Liver (tissue), 3 donors: ENCODE results near the gene KCP.

Source experiments
- EGR1 ChIP-seq, 2 donors: IDR thresholded peaks; 2 replicates each; pipeline ENCODE4 v1.6.1; 2016 to 2018; ENCODE audit warnings: antibody characterized with exemption in 2 of 2, low read depth in 2 of 2
- FOXA1 ChIP-seq: IDR thresholded peaks from 2 replicates; pipeline ENCODE4 v1.6.1; 2016; ENCODE audit warnings: antibody characterized with exemption
- GABPA ChIP-seq, 2 donors: IDR thresholded peaks in 1 of 2; conservative IDR thresholded peaks in 1 of 2; 2 replicates each; pipeline ENCODE4 v1.6.1; 2016; ENCODE audit warnings: antibody characterized with exemption in 2 of 2, mild to moderate bottlenecking in 1 of 2, moderate library complexity in 1 of 2
- HNF4A ChIP-seq, 2 donors: conservative IDR thresholded peaks; 2 replicates each; pipeline ENCODE4 v1.6.1; 2016; ENCODE audit warnings: antibody characterized with exemption in 2 of 2, mild to moderate bottlenecking in 2 of 2
- RAD21 ChIP-seq, 2 donors: IDR thresholded peaks; 2 replicates each; pipeline ENCODE4 v1.6.1; 2016; ENCODE audit warnings: antibody characterized with exemption in 2 of 2, mild to moderate bottlenecking in 2 of 2
- SP1 ChIP-seq: IDR thresholded peaks from 2 replicates; pipeline ENCODE4 v1.6.1; 2018; ENCODE audit warnings: antibody characterized with exemption, mild to moderate bottlenecking
- TAF1 ChIP-seq: conservative IDR thresholded peaks from 2 replicates; pipeline ENCODE4 v1.6.1; 2016; ENCODE audit warnings: antibody characterized with exemption, mild to moderate bottlenecking
- YY1 ChIP-seq: IDR thresholded peaks from 2 replicates; pipeline ENCODE4 v1.6.1; 2016; ENCODE audit warnings: antibody characterized with exemption, mild to moderate bottlenecking
- TF ChIP-seq, protein P1 (sequence below): fragments of 150-350 bp; IDR thresholded peaks from 2 replicates; pipeline ENCODE4 v1.5.1; 2017; ENCODE audit warnings: improper control_type of control experiment, low read depth, low read length; ENCODE audit not compliant: missing input control
- TF ChIP-seq, protein P2 (sequence below): IDR thresholded peaks from 2 replicates; pipeline ENCODE4 v1.6.1; 2016; ENCODE audit warnings: antibody characterized with exemption
- TF ChIP-seq, protein P3 (sequence below): IDR thresholded peaks from 2 replicates; pipeline ENCODE4 v1.6.1; 2016; ENCODE audit warnings: antibody characterized with exemption, mild to moderate bottlenecking
- TF ChIP-seq, protein P4 (sequence below): IDR thresholded peaks from 2 replicates; pipeline ENCODE4 v1.6.1; 2016; ENCODE audit warnings: antibody characterized with exemption
- donor health status: healthy.
- donor health status: healthy.

DNA sequence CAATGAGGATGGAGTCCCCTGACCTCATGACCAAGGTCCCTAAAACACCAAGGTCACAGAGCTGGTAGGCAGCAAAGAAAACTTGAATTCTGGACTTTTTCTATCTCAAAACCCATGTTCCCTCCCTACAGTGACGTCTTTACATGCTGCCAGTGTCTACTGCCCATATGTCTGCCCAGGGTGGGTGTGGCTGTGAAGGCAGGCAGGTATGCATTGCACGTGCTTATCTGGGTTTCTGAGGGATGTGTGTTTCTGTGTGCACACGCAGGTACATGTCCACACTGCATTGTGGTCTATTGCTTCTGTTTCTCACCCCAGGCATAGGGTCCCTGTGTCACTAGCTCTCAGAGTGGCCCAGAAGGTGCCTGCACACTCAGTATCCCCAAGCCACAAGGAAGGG, 34.4 kb downstream of the KCP start:
- TF ChIP-seq, protein P1, sequence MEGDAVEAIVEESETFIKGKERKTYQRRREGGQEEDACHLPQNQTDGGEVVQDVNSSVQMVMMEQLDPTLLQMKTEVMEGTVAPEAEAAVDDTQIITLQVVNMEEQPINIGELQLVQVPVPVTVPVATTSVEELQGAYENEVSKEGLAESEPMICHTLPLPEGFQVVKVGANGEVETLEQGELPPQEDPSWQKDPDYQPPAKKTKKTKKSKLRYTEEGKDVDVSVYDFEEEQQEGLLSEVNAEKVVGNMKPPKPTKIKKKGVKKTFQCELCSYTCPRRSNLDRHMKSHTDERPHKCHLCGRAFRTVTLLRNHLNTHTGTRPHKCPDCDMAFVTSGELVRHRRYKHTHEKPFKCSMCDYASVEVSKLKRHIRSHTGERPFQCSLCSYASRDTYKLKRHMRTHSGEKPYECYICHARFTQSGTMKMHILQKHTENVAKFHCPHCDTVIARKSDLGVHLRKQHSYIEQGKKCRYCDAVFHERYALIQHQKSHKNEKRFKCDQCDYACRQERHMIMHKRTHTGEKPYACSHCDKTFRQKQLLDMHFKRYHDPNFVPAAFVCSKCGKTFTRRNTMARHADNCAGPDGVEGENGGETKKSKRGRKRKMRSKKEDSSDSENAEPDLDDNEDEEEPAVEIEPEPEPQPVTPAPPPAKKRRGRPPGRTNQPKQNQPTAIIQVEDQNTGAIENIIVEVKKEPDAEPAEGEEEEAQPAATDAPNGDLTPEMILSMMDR: no peak
- no peak for TF ChIP-seq EGR1 (IDR thresholded peaks at IDR 0.05; ENCODE audit: low read depth in 2 of 2)
- TF ChIP-seq, protein P2, sequence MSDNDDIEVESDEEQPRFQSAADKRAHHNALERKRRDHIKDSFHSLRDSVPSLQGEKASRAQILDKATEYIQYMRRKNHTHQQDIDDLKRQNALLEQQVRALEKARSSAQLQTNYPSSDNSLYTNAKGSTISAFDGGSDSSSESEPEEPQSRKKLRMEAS: no peak
- no peak for TF ChIP-seq YY1
- TF ChIP-seq RAD21 (IDR thresholded peaks at IDR 0.05): no peak
- TF ChIP-seq, protein P3, sequence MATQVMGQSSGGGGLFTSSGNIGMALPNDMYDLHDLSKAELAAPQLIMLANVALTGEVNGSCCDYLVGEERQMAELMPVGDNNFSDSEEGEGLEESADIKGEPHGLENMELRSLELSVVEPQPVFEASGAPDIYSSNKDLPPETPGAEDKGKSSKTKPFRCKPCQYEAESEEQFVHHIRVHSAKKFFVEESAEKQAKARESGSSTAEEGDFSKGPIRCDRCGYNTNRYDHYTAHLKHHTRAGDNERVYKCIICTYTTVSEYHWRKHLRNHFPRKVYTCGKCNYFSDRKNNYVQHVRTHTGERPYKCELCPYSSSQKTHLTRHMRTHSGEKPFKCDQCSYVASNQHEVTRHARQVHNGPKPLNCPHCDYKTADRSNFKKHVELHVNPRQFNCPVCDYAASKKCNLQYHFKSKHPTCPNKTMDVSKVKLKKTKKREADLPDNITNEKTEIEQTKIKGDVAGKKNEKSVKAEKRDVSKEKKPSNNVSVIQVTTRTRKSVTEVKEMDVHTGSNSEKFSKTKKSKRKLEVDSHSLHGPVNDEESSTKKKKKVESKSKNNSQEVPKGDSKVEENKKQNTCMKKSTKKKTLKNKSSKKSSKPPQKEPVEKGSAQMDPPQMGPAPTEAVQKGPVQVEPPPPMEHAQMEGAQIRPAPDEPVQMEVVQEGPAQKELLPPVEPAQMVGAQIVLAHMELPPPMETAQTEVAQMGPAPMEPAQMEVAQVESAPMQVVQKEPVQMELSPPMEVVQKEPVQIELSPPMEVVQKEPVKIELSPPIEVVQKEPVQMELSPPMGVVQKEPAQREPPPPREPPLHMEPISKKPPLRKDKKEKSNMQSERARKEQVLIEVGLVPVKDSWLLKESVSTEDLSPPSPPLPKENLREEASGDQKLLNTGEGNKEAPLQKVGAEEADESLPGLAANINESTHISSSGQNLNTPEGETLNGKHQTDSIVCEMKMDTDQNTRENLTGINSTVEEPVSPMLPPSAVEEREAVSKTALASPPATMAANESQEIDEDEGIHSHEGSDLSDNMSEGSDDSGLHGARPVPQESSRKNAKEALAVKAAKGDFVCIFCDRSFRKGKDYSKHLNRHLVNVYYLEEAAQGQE: no peak
- TF ChIP-seq SP1: no peak
- no peak for TF ChIP-seq TAF1
- TF ChIP-seq, protein P4, sequence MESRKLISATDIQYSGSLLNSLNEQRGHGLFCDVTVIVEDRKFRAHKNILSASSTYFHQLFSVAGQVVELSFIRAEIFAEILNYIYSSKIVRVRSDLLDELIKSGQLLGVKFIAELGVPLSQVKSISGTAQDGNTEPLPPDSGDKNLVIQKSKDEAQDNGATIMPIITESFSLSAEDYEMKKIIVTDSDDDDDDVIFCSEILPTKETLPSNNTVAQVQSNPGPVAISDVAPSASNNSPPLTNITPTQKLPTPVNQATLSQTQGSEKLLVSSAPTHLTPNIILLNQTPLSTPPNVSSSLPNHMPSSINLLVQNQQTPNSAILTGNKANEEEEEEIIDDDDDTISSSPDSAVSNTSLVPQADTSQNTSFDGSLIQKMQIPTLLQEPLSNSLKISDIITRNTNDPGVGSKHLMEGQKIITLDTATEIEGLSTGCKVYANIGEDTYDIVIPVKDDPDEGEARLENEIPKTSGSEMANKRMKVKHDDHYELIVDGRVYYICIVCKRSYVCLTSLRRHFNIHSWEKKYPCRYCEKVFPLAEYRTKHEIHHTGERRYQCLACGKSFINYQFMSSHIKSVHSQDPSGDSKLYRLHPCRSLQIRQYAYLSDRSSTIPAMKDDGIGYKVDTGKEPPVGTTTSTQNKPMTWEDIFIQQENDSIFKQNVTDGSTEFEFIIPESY: no peak
- no peak for TF ChIP-seq GABPA (IDR thresholded peaks at IDR 0.05 in 1 of 2, conservative IDR thresholded peaks at IDR 0.05 in 1 of 2)
- TF ChIP-seq FOXA1: no peak
- no peak for TF ChIP-seq HNF4A (conservative IDR thresholded peaks at IDR 0.05)
